Ovary (tissue), 9 donors: ENCODE measurements around the gene C11orf52. TPM values are rescaled to one million over a fixed set of nuclear protein-coding genes. Genes with fewer than 3 reads are reported as not detected.

Experiments used
- DNase-seq, 5 donors: peaks; one replicate each; pipeline ENCODE4 v3.0.0-alpha.2; 2019 to 2020
- H3K27ac ChIP-seq, 2 donors: fragments of 200-600 bp; one replicate each; pipeline versions ENCODE4 v1.5.1 to v1.8.0; 2019 to 2022
- H3K27me3 ChIP-seq: fragments of 200-600 bp; one replicate; pipeline ENCODE4 v1.8.0; 2022
- H3K36me3 ChIP-seq: fragments of 200-600 bp; sonication (generic); one replicate; pipeline ENCODE4 v1.5.1; 2019
- H3K4me1 ChIP-seq: one replicate; pipeline ENCODE4 v1.8.1; 2013; ENCODE audit warnings: mild to moderate bottlenecking, moderate library complexity; ENCODE audit not compliant: insufficient read depth
- H3K4me3 ChIP-seq: fragments of 200-600 bp; sonication (generic); one replicate; pipeline ENCODE4 v1.5.1; 2017
- H3K9me3 ChIP-seq, 2 donors: fragments of 200-600 bp in 1 of 2; sonication (generic) in 1 of 2; one replicate each; pipeline versions ENCODE4 v1.5.1 to v1.8.1; 2013 to 2019; ENCODE audit warnings: mild to moderate bottlenecking in 1 of 2, moderate library complexity in 1 of 2
- CTCF ChIP-seq, 3 donors: fragments of 450-650 bp in 2 of 3; fragments of 200-600 bp in 1 of 3; IDR thresholded peaks; one replicate each; pipeline versions ENCODE4 v1.5.1 to v1.8.0; 2016 to 2022; ENCODE audit warnings: antibody characterized with exemption in 3 of 3, mild to moderate bottlenecking in 1 of 3
- EP300 ChIP-seq: sonication (generic); formaldehyde crosslinking; IDR thresholded peaks from one replicate; pipeline ENCODE4 v1.6.1; 2017; ENCODE audit warnings: antibody characterized with exemption
- POLR2A ChIP-seq: fragments of 450-650 bp; IDR thresholded peaks from one replicate; pipeline ENCODE4 v1.6.1; 2017; ENCODE audit warnings: antibody characterized with exemption, mild to moderate bottlenecking, moderate library complexity
- WGBS, 3 donors: extraction: QIAGEN DNeasy Blood & Tissue Kit in 1 of 3; methylation state at CpG; one replicate each; pipeline versions ENCODE4 v1.1.5 to v1.1.7; 2013 to 2017; 5-methylcytosine and 5-hydroxymethylcytosine counted together
- intact Hi-C, 4 donors: fragments of 100-400 bp; cut with DNase I; formaldehyde crosslinking; loops; one replicate each; pipeline versions ENCODE4 v1.11.0 to v1.15.1; 2022 to 2023
- polyA plus RNA-seq, 2 donors: library from polyadenylated mRNA; stranded (reverse); fragments of 200-250 nt in 1 of 2; fragments of 350-450 nt in 1 of 2; fragmentation: Illumina TruSeq in 1 of 2; extraction: RNeasy Lipid Tissue Mini Kit (QIAGEN cat#74804) in 1 of 2; gene quantifications; one replicate each; pipeline ENCODE4 v1.2.3, GENCODE V29; 2013 to 2014
- total RNA-seq, 7 donors: library from RNA; depleted of rRNA in 2 of 7; stranded (reverse); fragments of >200 nt in 2 of 7; fragmentation: NEBNext Ultra II Directional in 3 of 7; extraction: Animal tissue kit (Norgen Biotek cat#: 25700) in 3 of 7; gene quantifications; one replicate each; pipeline versions ENCODE4 v1.1.0 to v1.2.4, GENCODE V29; 2016 to 2023
- donor health status: DM: no; HTN: no; CAD: no; lungs with moderate emphysema.
- donor health status: DM: no; HTN: no; CAD: no.
- donor health status: Bipolar disorder and iron deficiency.
- donor health status: DM: yes; HTN: yes; CAD: no.
- donor health status: DM: no; HTN: no; CAD: no.
- donor health status: DM: yes; HTN: yes; CAD: no.

The C11orf52 gene
- total and polyA plus RNA-seq, 9 donors = 1.3 to 5.9 (median 2.3) TPM; not detected in 1

GRCh38 chr11:111923351-111923788, 4.7 kb downstream of the C11orf52 start:
- no peak for TF ChIP-seq CTCF (IDR thresholded peaks at IDR 0.05)
- TF ChIP-seq EP300 = no peak
- no peak for TF ChIP-seq POLR2A
- no peaks in the 10 kb centered on the region for H3K36me3 ChIP-seq
- no peaks in the 10 kb centered on the region for H3K9me3 ChIP-seq
- WGBS, 3 donors = 9 to 14% (median 12%) methylated on average over 5 of the region's 5 CpGs
- H3K4me1 ChIP-seq = peaks cover 13% of the 10 kb centered on the region
- H3K4me3 ChIP-seq = no peak overlapping the region
- no peaks in the 10 kb centered on the region for H3K27me3 ChIP-seq
- peak overlapping the region; percentile 68 to 85 for H3K27ac ChIP-seq
- no peak for DNase-seq
- intact Hi-C loops = loop anchor here in 1 of 4 donors (5.0 kb wide), 1 partner anchor 41 kb away; no protein-coding TSS in a partner anchor

GRCh38 chr11:111923951-111924350, 5.2 kb downstream of the C11orf52 start:
- Histone ChIP-seq H3K9me3 (no peaks in the 10 kb centered on the region), H3K27me3 (no peaks in the 10 kb centered on the region), H3K4me3 (no peak overlapping the region), H3K27ac (peak overlapping the region; percentile 68 to 85), H3K36me3 (no peaks in the 10 kb centered on the region), H3K4me1 (peaks cover 10% of the 10 kb centered on the region)
- TF ChIP-seq POLR2A (no peak), EP300 (no peak), CTCF (IDR thresholded peaks at IDR 0.05) (no peak)
- DNase-seq = no peak
- intact Hi-C loops = loop anchor here in 1 of 4 donors (5.0 kb wide), 1 partner anchor 42 kb away; no protein-coding TSS in a partner anchor

- TF ChIP-seq EP300 = no peak
- no peak for TF ChIP-seq CTCF (IDR thresholded peaks at IDR 0.05)
- TF ChIP-seq POLR2A = no peak
- intact Hi-C loops = loop anchor here in 3 of 4 donors (2.0 to 5.0 kb wide), 2 partner anchors 13 to 49 kb away; partner anchors contain the start of genes CFAP68 (in 2 of the 3), FDXACB1 (in 2 of the 3) and HSPB2 (in 1 of the 3)
- 90 to 93% (median 91%) methylated on average over 16 of the region's 16 CpGs for WGBS, 3 donors
- Histone ChIP-seq H3K36me3 (no peaks in the 10 kb centered on the region), H3K27me3 (no peaks in the 10 kb centered on the region), H3K27ac (no peak overlapping the region), H3K4me3 (no peak overlapping the region), H3K4me1 (peaks cover 10% of the 10 kb centered on the region), H3K9me3 (no peaks in the 10 kb centered on the region)
- DNase-seq = peak in 1 of 5 donors; percentile 58
Observed at GRCh38 chr11:111925953-111926352, 7.2 kb downstream of the C11orf52 start.

- peak overlapping the region; percentile 19 to 79 for H3K27ac ChIP-seq
- no peaks in the 10 kb centered on the region for H3K9me3 ChIP-seq
- peak overlapping the region; percentile 39 for H3K4me3 ChIP-seq
- no peaks in the 10 kb centered on the region for H3K27me3 ChIP-seq
- intact Hi-C loops = loop anchor here in 3 of 4 donors (2.0 to 5.0 kb wide), 2 partner anchors 14 to 49 kb away; partner anchors contain the start of genes CFAP68 (in 2 of the 3), FDXACB1 (in 2 of the 3) and HSPB2 (in 1 of the 3)
- H3K4me1 ChIP-seq = peaks cover 10% of the 10 kb centered on the region
- 1 to 2% (median 1%) methylated on average over 34 to 47 of the region's 47 CpGs for WGBS, 3 donors
- DNase-seq = peak; percentile 96 to 98 (median 97)
- H3K36me3 ChIP-seq = no peaks in the 10 kb centered on the region
- TF ChIP-seq POLR2A (peak; percentile 58), EP300 (no peak)
Observed at GRCh38 chr11:111926505-111927391, 8.0 kb downstream of the C11orf52 start.
